MM.1S (cell line): ENCODE results near the gene PDYN.

Experiments used
- CTCF ChIP-seq: fragments of 300-600 bp; sonication (generic); IDR thresholded peaks from 2 replicates; pipeline ENCODE4 v1.5.1; 2016; ENCODE audit warnings: antibody characterized with exemption, low read length, mixed read lengths
- EZH2 ChIP-seq: fragments of 300-600 bp; sonication (generic); optimal IDR thresholded peaks from 2 replicates; pipeline ENCODE3; 2017; ENCODE audit warnings: low read depth, mild to moderate bottlenecking, antibody characterized with exemption, low read length, mixed read lengths
- EZH2phosphoT487 ChIP-seq: fragments of 300-600 bp; sonication (generic); IDR thresholded peaks from 2 replicates; pipeline ENCODE4 v1.6.1; 2018; ENCODE audit warnings: antibody characterized with exemption, low read length

GRCh38 chr20:1932971-1933370 is 60.9 kb downstream of the PDYN start:
- TF ChIP-seq EZH2 (no peak), EZH2phosphoT487 (no peak), CTCF (no peak)
